A673 (cell line): Measurements from ENCODE around the gene EPHA6. TPM values are rescaled to one million over a fixed set of nuclear protein-coding genes. Genes with fewer than 3 reads are reported as not detected.

Experiments used
- BruUV-seq: library from RNA; stranded (reverse); fragments of 400-500 nt; replicated peaks from 2 replicates; lab custom pipeline; 2021; lab: Mats Ljungman, UMichigan
- CTCF ChIA-PET: fragments of 300-600 bp; sonication (Branson Sonifier 250); formaldehyde crosslinking; loops from one replicate; lab custom pipeline; 2022; ENCODE audit warnings: antibody characterized with exemption; lab: Charles Lee
- POLR2A ChIA-PET: fragments of 300-600 bp; sonication (Branson Sonifier 250); formaldehyde crosslinking; loops from one replicate; lab custom pipeline; 2022; ENCODE audit warnings: antibody characterized with exemption; ENCODE audit not compliant: low non-redundant PET; lab: Charles Lee
- DNase-seq: peaks from one replicate; pipeline ENCODE4 v3.0.0-alpha.2; 2015; ENCODE audit warnings: low spot score
- H3K27ac ChIP-seq: fragments of 200-600 bp; sonication (generic); 2 replicates; pipeline ENCODE4 v1.5.1; 2016; ENCODE audit warnings: mixed run types, low read depth, mild to moderate bottlenecking, mixed read lengths, antibody characterized with exemption, low read length; ENCODE audit not compliant: poor library complexity, severe bottlenecking
- H3K27me3 ChIP-seq: fragments of 200-600 bp; sonication (generic); replicated peaks from 2 replicates; pipeline ENCODE4 v1.6.1; 2017; ENCODE audit warnings: mixed run types, low read depth, mild to moderate bottlenecking, mixed read lengths, antibody characterized with exemption, low read length; ENCODE audit not compliant: insufficient read depth, poor library complexity
- H3K36me3 ChIP-seq: fragments of 200-600 bp; sonication (generic); 2 replicates; pipeline ENCODE4 v1.6.1; 2016; ENCODE audit warnings: mixed run types, mild to moderate bottlenecking, mixed read lengths, antibody characterized with exemption, low read length; ENCODE audit not compliant: insufficient read depth, poor library complexity, severe bottlenecking
- H3K4me1 ChIP-seq: fragments of 200-600 bp; sonication (generic); 2 replicates; pipeline ENCODE4 v1.6.1; 2017; ENCODE audit warnings: mixed run types, mild to moderate bottlenecking, mixed read lengths, antibody characterized with exemption, low read length; ENCODE audit not compliant: insufficient read depth, poor library complexity, severe bottlenecking
- H3K4me3 ChIP-seq: fragments of 200-600 bp; sonication (generic); 2 replicates; pipeline ENCODE4 v1.5.1; 2016; ENCODE audit warnings: low read depth, mixed run types, mild to moderate bottlenecking, mixed read lengths, low read length; ENCODE audit not compliant: poor library complexity, severe bottlenecking
- H3K9me3 ChIP-seq: fragments of 200-600 bp; sonication (generic); 2 replicates; pipeline ENCODE4 v1.6.1; 2016; ENCODE audit warnings: mixed run types, low read depth, mild to moderate bottlenecking, mixed read lengths, antibody characterized with exemption, low read length; ENCODE audit not compliant: poor library complexity, severe bottlenecking
- CTCF ChIP-seq: fragments of 300-800, 200-600 bp; sonication (generic); conservative IDR thresholded peaks from 2 replicates; pipeline ENCODE4 v1.5.1; 2017; ENCODE audit warnings: low read depth, mild to moderate bottlenecking, antibody characterized with exemption, low read length, moderate library complexity, mixed read lengths
- EZH2 ChIP-seq: fragments of 200-600 bp; sonication (generic); IDR thresholded peaks from 2 replicates; pipeline ENCODE4 v1.6.1; 2017; ENCODE audit warnings: borderline replicate concordance, low read depth, mild to moderate bottlenecking, mixed read lengths, antibody characterized with exemption, low read length; ENCODE audit not compliant: poor library complexity, severe bottlenecking
- intact Hi-C: fragments of 100-400 bp; cut with micrococcal nuclease; formaldehyde crosslinking; loops from one replicate; pipeline ENCODE4 v1.10.0; 2022; ENCODE audit not compliant: unreplicated experiment
- total RNA-seq: library from RNA; stranded (reverse); gene quantifications from 2 replicates; pipeline ENCODE4 v1.2.3, GENCODE V29; 2021

The EPHA6 gene
- total RNA-seq, 1 experiment from 2014 or later, result not detected

DNA sequence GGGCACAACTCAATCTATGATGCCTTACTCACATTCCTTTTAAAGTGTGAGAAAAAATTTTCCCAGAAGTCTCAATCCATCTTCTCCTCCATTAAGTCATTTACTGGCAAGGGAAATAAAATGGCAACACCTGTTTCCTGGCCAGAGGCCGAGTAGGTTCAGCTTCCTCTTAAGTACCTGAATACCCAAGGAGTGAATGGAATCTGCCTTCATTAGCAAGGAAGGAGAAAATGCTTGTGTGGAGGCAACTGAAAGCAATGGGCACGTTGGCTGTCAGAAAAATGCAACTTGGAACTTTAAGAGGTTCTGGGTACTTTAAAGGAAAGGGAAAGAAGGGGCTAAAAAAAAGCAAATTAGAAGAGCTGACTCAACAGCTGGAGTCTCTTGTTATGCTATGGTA, 526.5 kb downstream of the EPHA6 start:
- Histone ChIP-seq H3K27ac (no peak overlapping the region), H3K27me3 (no peaks in the 10 kb centered on the region), H3K4me1 (no peaks in the 10 kb centered on the region), H3K36me3 (no peaks in the 10 kb centered on the region), H3K4me3 (no peak overlapping the region), H3K9me3 (peaks cover 8% of the 10 kb centered on the region)
- BruUV-seq, result no TSS peak
- ChIA-PET POLR2A (no interaction called here), CTCF (no interaction called here)
- TF ChIP-seq CTCF, result no peak
- no peak for TF ChIP-seq EZH2
- intact Hi-C loops, result no loop called here
- DNase-seq, result no peak

- POLR2A ChIA-PET, result no interaction called here
- intact Hi-C loops, result no loop called here
- no TSS peak for BruUV-seq
These were observed 533.4 kb downstream of the EPHA6 start for GRCh38 chr3:97347780-97348179.

GRCh38 chr3:97350971-97351370, 536.6 kb downstream of the EPHA6 start:
- BruUV-seq, result no TSS peak
- intact Hi-C loops, result no loop called here
- Histone ChIP-seq H3K27ac (no peak overlapping the region), H3K9me3 (peaks cover 12% of the 10 kb centered on the region), H3K27me3 (no peaks in the 10 kb centered on the region), H3K4me3 (no peak overlapping the region), H3K4me1 (no peaks in the 10 kb centered on the region), H3K36me3 (no peaks in the 10 kb centered on the region)
- DNase-seq, result no peak
- ChIA-PET POLR2A (no interaction called here), CTCF (no interaction called here)
- no peak for TF ChIP-seq EZH2
- TF ChIP-seq CTCF, result no peak

More at GRCh38 chr3:97347780-97348179, 533.4 kb downstream of the EPHA6 start:
- Histone ChIP-seq H3K9me3 (peaks cover 16% of the 10 kb centered on the region), H3K27me3 (no peaks in the 10 kb centered on the region), H3K27ac (no peak overlapping the region), H3K4me3 (no peak overlapping the region), H3K4me1 (no peaks in the 10 kb centered on the region), H3K36me3 (no peaks in the 10 kb centered on the region)
- no peak for DNase-seq
- CTCF ChIA-PET, result no interaction called here
- TF ChIP-seq EZH2 (no peak), CTCF (no peak)
